Stomach smooth muscle (tissue), 2 donors: ENCODE measurements around the gene MRPL52.
"Not testable (repeated sequence)": the region's sequence is repeated elsewhere in the genome, so short reads cannot be mapped to it uniquely, and the experiment has no call there.

Experiments used
- H3K27ac ChIP-seq: one replicate; pipeline ENCODE4 v1.7.0; 2013; ENCODE audit warnings: mild to moderate bottlenecking, low read length, inconsistent platforms
- H3K27me3 ChIP-seq, 2 donors: one replicate each; pipeline ENCODE4 v1.7.0; 2013; ENCODE audit warnings: low read length in 2 of 2; ENCODE audit not compliant: insufficient read depth in 2 of 2, control insufficient read depth in 1 of 2
- H3K36me3 ChIP-seq, 2 donors: one replicate each; pipeline ENCODE4 v1.7.0; 2013; ENCODE audit warnings: low read length in 2 of 2; ENCODE audit not compliant: control insufficient read depth in 2 of 2, insufficient read depth in 2 of 2
- H3K4me1 ChIP-seq: one replicate; pipeline ENCODE4 v1.7.0; 2013; ENCODE audit warnings: low read length; ENCODE audit not compliant: control insufficient read depth, insufficient read depth
- H3K4me3 ChIP-seq, 2 donors: one replicate each; pipeline ENCODE4 v1.7.0; 2013; ENCODE audit warnings: low read length in 2 of 2
- H3K9ac ChIP-seq, 2 donors: one replicate each; pipeline ENCODE4 v1.7.0; 2013; ENCODE audit warnings: low read length in 2 of 2, mild to moderate bottlenecking in 1 of 2
- H3K9me3 ChIP-seq, 2 donors: one replicate each; pipeline ENCODE4 v1.7.0; 2013; ENCODE audit warnings: low read length in 2 of 2; ENCODE audit not compliant: control insufficient read depth in 2 of 2
- donor health status: healthy.
- donor health status: Pancreatic carcinoma.

The MRPL52 gene

GRCh38 chr14:22829661-22830442 is at the start of gene MRPL52:
TSS of gene MRPL52 (plus strand) at chr14:22829887. CDS start at chr14:22829913, 26 bp downstream.
- Histone ChIP-seq H3K9ac (peak within 1 kb of the TSS; percentile 78 to 95), H3K36me3 (peaks cover 6 to 10% of the 10 kb centered on the region in 2 donors), H3K27ac (peak within 1 kb of the TSS; percentile 58)

DNA sequence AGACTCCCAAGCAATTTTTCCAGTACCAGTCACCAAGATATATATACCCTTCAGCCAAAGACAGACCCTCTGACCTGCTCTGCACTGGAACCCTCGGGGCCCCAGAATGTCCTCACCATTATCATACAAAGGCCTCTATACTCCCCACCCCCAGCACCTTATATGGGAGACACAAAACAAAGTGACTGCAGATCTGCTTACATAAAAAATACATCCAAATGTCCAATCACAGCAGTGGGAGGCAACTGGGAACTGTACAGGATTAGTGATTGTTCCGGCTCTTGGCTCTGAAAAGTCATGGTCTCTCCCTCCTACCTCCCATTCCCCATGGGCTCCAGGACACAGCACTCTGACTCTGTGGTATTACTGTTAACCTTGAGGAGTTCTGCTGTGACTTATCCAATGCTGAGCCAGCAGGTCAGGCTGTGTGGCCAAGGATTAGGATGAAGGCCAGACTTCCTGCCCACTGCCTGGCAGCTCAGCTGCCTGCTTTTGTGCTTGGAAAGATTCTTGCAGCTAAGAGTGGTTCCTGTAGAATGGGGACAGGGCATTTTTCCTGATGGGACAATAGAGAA is 49.5 kb upstream of the MRPL52 start:
- H3K4me3 ChIP-seq, result no peak overlapping the region
- no peak overlapping the region for H3K27ac ChIP-seq
- no peaks in the 10 kb centered on the region for H3K9me3 ChIP-seq
- no peak overlapping the region for H3K9ac ChIP-seq
- no peaks in the 10 kb centered on the region for H3K4me1 ChIP-seq
- H3K36me3 ChIP-seq, result peaks cover 0 to 2% of the 10 kb centered on the region in 2 donors
- H3K27me3 ChIP-seq, result no peaks in the 10 kb centered on the region

More at GRCh38 chr14:22829661-22830442, at the start of gene MRPL52:
- peak within 1 kb of the TSS; percentile 93 to 98 for H3K4me3 ChIP-seq
- peaks cover 6% of the 10 kb centered on the region for H3K4me1 ChIP-seq
- no peaks in the 10 kb centered on the region for H3K9me3 ChIP-seq
- no peaks in the 10 kb centered on the region for H3K27me3 ChIP-seq

GRCh38 chr14:22780941-22781300 is 48.8 kb upstream of the MRPL52 start:
- H3K4me1 ChIP-seq, result no peaks in the 10 kb centered on the region
- H3K9me3 ChIP-seq, result no peaks in the 10 kb centered on the region
- H3K27me3 ChIP-seq, result no peaks in the 10 kb centered on the region
- H3K9ac ChIP-seq, result no peak overlapping the region
- H3K4me3 ChIP-seq, result no peak overlapping the region
- H3K27ac ChIP-seq, result no peak overlapping the region
- no peaks in the 10 kb centered on the region for H3K36me3 ChIP-seq

- H3K4me1 ChIP-seq, result no peaks in the 10 kb centered on the region
- H3K9ac ChIP-seq, result no peak overlapping the region
- no peak overlapping the region for H3K4me3 ChIP-seq
- no peak overlapping the region for H3K27ac ChIP-seq
- H3K27me3 ChIP-seq, result no peaks in the 10 kb centered on the region
- no peaks in the 10 kb centered on the region for H3K9me3 ChIP-seq
- no peaks in the 10 kb centered on the region for H3K36me3 ChIP-seq
Measured at GRCh38 chr14:22781301-22781991, 48.2 kb upstream of the MRPL52 start.

- no peak overlapping the region for H3K4me3 ChIP-seq
- H3K9ac ChIP-seq, result no peak overlapping the region
- no peaks in the 10 kb centered on the region for H3K27me3 ChIP-seq
- no peak overlapping the region for H3K27ac ChIP-seq
- H3K36me3 ChIP-seq, result no peaks in the 10 kb centered on the region
- no peaks in the 10 kb centered on the region for H3K9me3 ChIP-seq
- no peaks in the 10 kb centered on the region for H3K4me1 ChIP-seq
Measured at GRCh38 chr14:22786685-22787084, 43.0 kb upstream of the MRPL52 start.

DNA sequence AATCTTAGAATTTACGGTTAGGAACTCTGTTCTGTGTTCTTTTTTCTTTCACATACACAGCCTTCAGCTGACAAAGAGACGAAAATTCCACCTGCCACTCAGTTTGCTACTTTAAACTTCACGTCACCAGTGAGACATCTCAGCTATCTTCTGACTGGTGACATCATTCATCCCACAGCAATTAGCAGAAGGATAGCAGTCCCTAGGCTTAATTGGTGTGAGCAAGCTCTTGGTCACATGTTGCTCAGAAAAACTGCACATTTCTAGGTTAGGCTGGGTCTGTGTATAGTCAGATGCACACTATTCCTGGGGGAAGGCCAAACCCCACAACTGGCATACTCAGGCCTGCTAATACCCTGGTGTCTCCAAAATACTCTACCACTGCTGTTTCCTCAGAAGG is 38.4 kb upstream of the MRPL52 start:
- Histone ChIP-seq H3K27ac (no peak overlapping the region), H3K4me3 (no peak overlapping the region), H3K9me3 (no peaks in the 10 kb centered on the region), H3K27me3 (no peaks in the 10 kb centered on the region), H3K9ac (no peak overlapping the region), H3K4me1 (no peaks in the 10 kb centered on the region), H3K36me3 (no peaks in the 10 kb centered on the region)

DNA sequence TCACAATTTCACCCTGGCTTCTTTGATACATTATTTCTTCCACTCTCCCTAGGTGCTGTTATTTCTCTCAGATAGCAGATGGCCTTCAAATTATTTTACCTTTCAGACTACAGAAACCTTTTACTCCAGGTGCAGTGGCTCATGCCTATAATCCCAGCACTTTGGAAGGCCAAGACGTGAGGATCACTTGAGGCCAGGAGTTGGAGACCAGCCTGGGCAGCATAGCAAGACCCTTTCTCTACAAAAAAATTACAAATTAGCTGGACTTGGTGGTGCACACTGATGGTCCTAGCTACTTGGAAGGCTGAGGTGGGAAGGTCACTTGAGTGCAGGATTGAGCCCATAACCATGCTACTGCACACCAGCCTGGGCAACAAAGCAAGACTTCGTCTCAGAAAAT is 37.5 kb upstream of the MRPL52 start:
- H3K4me3 ChIP-seq, result no peak overlapping the region
- H3K9me3 ChIP-seq, result no peaks in the 10 kb centered on the region
- no peaks in the 10 kb centered on the region for H3K4me1 ChIP-seq
- no peak overlapping the region for H3K27ac ChIP-seq
- H3K36me3 ChIP-seq, result no peaks in the 10 kb centered on the region
- H3K27me3 ChIP-seq, result no peaks in the 10 kb centered on the region
- H3K9ac ChIP-seq, result no peak overlapping the region

DNA sequence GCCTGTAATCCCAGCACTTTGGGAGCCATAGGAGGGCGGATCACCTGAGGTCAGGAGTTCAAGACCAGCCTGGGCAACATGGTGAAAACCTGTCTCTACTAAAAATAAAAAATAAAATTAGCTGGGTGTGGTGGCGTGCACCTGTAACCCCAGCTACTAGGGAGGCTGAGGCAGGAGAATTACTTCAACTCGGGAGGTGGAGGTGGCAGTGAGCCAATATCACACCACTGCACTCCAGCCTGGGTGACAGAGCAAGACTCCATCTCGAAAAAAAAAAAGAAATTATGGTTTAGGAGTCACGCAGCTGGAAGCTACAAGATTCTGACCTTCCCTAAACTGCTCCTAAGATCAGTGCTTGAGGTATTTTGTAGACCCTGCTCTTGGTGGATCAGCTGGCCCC is 36.1 kb upstream of the MRPL52 start:
- not testable (repeated sequence) for H3K4me3 ChIP-seq, H3K4me1 ChIP-seq, H3K27me3 ChIP-seq, H3K36me3 ChIP-seq, H3K9me3 ChIP-seq, H3K27ac ChIP-seq, H3K9ac ChIP-seq

DNA sequence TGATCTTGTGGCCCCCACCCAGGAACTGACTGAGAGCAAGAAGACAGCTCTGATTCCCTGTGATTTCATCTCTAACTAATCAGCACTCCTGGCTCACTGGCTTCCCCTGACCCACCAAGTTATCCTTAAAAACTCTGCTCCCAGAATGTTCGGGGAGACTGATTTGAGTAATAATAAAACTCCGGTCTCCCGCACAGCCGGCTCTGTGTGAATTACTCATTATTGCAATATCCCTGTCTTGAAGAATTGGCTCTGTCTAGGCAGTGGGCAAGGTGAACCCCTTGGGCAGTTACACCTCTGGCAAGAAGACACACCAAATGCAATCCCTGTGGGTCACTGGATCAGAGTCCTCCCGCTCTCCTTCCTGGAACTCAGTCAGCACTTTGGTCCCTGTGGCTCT is 35.7 kb upstream of the MRPL52 start:
- no peak overlapping the region for H3K4me3 ChIP-seq
- no peaks in the 10 kb centered on the region for H3K36me3 ChIP-seq
- H3K9ac ChIP-seq, result no peak overlapping the region
- H3K27me3 ChIP-seq, result no peaks in the 10 kb centered on the region
- H3K4me1 ChIP-seq, result no peaks in the 10 kb centered on the region
- no peak overlapping the region for H3K27ac ChIP-seq
- H3K9me3 ChIP-seq, result no peaks in the 10 kb centered on the region

DNA sequence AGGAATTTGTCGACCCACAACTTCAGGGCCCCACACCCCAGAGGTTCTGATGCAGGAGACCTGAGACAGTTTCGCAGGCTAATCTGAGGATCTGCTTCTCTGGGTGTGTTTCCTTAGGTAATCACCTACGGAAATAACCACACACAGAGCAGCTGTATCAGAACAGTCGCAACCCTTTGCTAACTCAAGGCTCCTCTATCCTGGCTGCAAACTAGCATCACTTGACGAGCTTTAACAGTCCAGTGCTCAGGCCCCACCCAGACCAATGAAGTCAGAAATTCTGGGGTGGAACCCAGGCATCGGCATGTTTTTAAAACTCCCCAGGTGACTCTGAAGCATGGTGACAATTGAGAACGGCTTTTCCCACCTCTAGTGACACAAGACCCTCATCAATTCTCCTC is 35.1 kb upstream of the MRPL52 start:
- Histone ChIP-seq H3K9me3 (no peaks in the 10 kb centered on the region), H3K4me3 (no peak overlapping the region), H3K27me3 (no peaks in the 10 kb centered on the region), H3K9ac (no peak overlapping the region), H3K4me1 (no peaks in the 10 kb centered on the region), H3K36me3 (no peaks in the 10 kb centered on the region), H3K27ac (no peak overlapping the region)
